Skin of body (tissue), 2 donors: ENCODE measurements around the gene EPHB2. TPM values are rescaled to one million over a fixed set of nuclear protein-coding genes. Genes with fewer than 3 reads are reported as not detected.
A peak's percentile ranks its signal among the peaks of the same experiment; 100 is the strongest.
"Not testable (repeated sequence)": the region's sequence is repeated elsewhere in the genome, so short reads cannot be mapped to it uniquely, and the experiment has no call there.

Experiments used
- DNase-seq: peaks from one replicate; lab custom pipeline; 2025; lab: John Stamatoyannopoulos, UW
- total RNA-seq: library from RNA; depleted of rRNA; stranded (reverse); fragments of >200 nt; gene quantifications from one replicate; pipeline ENCODE4 v1.2.3, GENCODE V29; 2014

EPHB2 gene
- total RNA-seq, 1 donor from 2014 or later = 13.6 TPM

GRCh38 chr1:22689505-22689904, 21.1 kb upstream of the EPHB2 start:
- peak; percentile 25 for DNase-seq

- no peak for DNase-seq
Measured at GRCh38 chr1:22691031-22691753, 19.4 kb upstream of the EPHB2 start.

- DNase-seq = no peak
Measured at GRCh38 chr1:22694172-22694571, 16.5 kb upstream of the EPHB2 start.

GRCh38 chr1:22696610-22697009, 14.0 kb upstream of the EPHB2 start:
- no peak for DNase-seq

- no peak for DNase-seq
Measured at GRCh38 chr1:22697980-22698379, 12.7 kb upstream of the EPHB2 start.

GRCh38 chr1:22699681-22700520, 10.7 kb upstream of the EPHB2 start:
- DNase-seq = no peak

- no peak for DNase-seq
Measured at GRCh38 chr1:22702296-22703085, 8.1 kb upstream of the EPHB2 start.

GRCh38 chr1:22704440-22705067, 6.1 kb upstream of the EPHB2 start:
- DNase-seq = peak; percentile 62

- DNase-seq = no peak
Measured at GRCh38 chr1:22705586-22705985, 5.1 kb upstream of the EPHB2 start.

GRCh38 chr1:22706100-22706499, 4.5 kb upstream of the EPHB2 start:
- not testable (repeated sequence) for DNase-seq

GRCh38 chr1:22708777-22709176, 1.9 kb upstream of the EPHB2 start:
- DNase-seq = no peak

GRCh38 chr1:22709227-22709626, 1.4 kb upstream of the EPHB2 start:
- DNase-seq = no peak

GRCh38 chr1:22709891-22710700, 543 bp upstream of the EPHB2 start:
- DNase-seq = peak; percentile 53

- no peak for DNase-seq
Measured at GRCh38 chr1:22711071-22711470, 432 bp downstream of the EPHB2 start.

- DNase-seq = no peak
Measured at GRCh38 chr1:22711591-22712501, 1.2 kb downstream of the EPHB2 start.

GRCh38 chr1:22712502-22713271, 2.0 kb downstream of the EPHB2 start:
- DNase-seq = peak; percentile 54

GRCh38 chr1:22714455-22714854, 3.8 kb downstream of the EPHB2 start:
- DNase-seq = no peak

- DNase-seq = no peak
Measured at GRCh38 chr1:22717037-22717760, 6.6 kb downstream of the EPHB2 start.
